MM.1S (cell line): ENCODE measurements around the gene PDZD8.

Experiments
- DNase-seq: peaks from one replicate; pipeline ENCODE4 v3.0.0-alpha.2; 2015
- H2AFZ ChIP-seq: fragments of 300-600 bp; sonication (generic); 2 replicates; pipeline ENCODE4 v1.6.0; 2016; ENCODE audit warnings: antibody characterized with exemption, low read length
- H3F3A ChIP-seq: fragments of 300-600 bp; sonication (generic); 2 replicates; pipeline ENCODE4 v1.6.1; 2016; ENCODE audit warnings: mild to moderate bottlenecking, antibody characterized with exemption, low read length, moderate library complexity, mixed read lengths; ENCODE audit not compliant: insufficient read depth
- H3K27ac ChIP-seq: fragments of 300-600 bp; sonication (generic); 2 replicates; pipeline ENCODE4 v1.5.1; 2016; ENCODE audit warnings: mild to moderate bottlenecking, low read length
- H3K27me3 ChIP-seq: fragments of 300-600 bp; sonication (generic); replicated peaks from 2 replicates; pipeline ENCODE4 v1.6.0; 2016; ENCODE audit warnings: low read length; ENCODE audit not compliant: insufficient read depth
- H3K36me3 ChIP-seq: fragments of 300-600 bp; sonication (generic); replicated peaks from 2 replicates; pipeline ENCODE4 v1.6.1; 2016; ENCODE audit warnings: mild to moderate bottlenecking, low read length, mixed read lengths; ENCODE audit not compliant: insufficient read depth
- H3K4me1 ChIP-seq: fragments of 300-600 bp; sonication (generic); 2 replicates; pipeline ENCODE4 v1.6.1; 2016; ENCODE audit warnings: low read length, mixed read lengths
- H3K4me2 ChIP-seq: fragments of 300-600 bp; sonication (generic); 2 replicates; pipeline ENCODE4 v1.6.0; 2016; ENCODE audit warnings: low read depth, low read length
- H3K4me3 ChIP-seq: fragments of 300-600 bp; sonication (generic); 2 replicates; pipeline ENCODE4 v1.5.1; 2016; ENCODE audit warnings: low read length, mixed read lengths
- H3K79me2 ChIP-seq: fragments of 300-600 bp; sonication (generic); 2 replicates; pipeline ENCODE4 v1.6.1; 2016; ENCODE audit warnings: mixed run types, low read length, mixed read lengths
- H3K9ac ChIP-seq: fragments of 300-600 bp; sonication (generic); 2 replicates; pipeline ENCODE4 v1.6.1; 2016; ENCODE audit warnings: low read length, mixed read lengths
- H3K9me2 ChIP-seq: fragments of 300-600 bp; sonication (generic); replicated peaks from 2 replicates; pipeline ENCODE4 v1.6.1; 2016; ENCODE audit warnings: mild to moderate bottlenecking, low read length, mixed read lengths; ENCODE audit not compliant: insufficient read depth
- H3K9me3 ChIP-seq: fragments of 300-600 bp; sonication (generic); replicated peaks from 2 replicates; pipeline ENCODE4 v1.6.1; 2016; ENCODE audit warnings: mild to moderate bottlenecking, low read length, mixed read lengths; ENCODE audit not compliant: insufficient read depth
- H4K20me1 ChIP-seq: fragments of 300-600 bp; sonication (generic); 2 replicates; pipeline ENCODE4 v1.6.1; 2016; ENCODE audit warnings: mild to moderate bottlenecking, low read length, moderate library complexity, mixed read lengths; ENCODE audit not compliant: insufficient read depth
- CTCF ChIP-seq: fragments of 300-600 bp; sonication (generic); IDR thresholded peaks from 2 replicates; pipeline ENCODE4 v1.5.1; 2016; ENCODE audit warnings: antibody characterized with exemption, low read length, mixed read lengths
- EZH2 ChIP-seq: fragments of 300-600 bp; sonication (generic); optimal IDR thresholded peaks from 2 replicates; pipeline ENCODE3; 2017; ENCODE audit warnings: low read depth, mild to moderate bottlenecking, antibody characterized with exemption, low read length, mixed read lengths
- EZH2phosphoT487 ChIP-seq: fragments of 300-600 bp; sonication (generic); IDR thresholded peaks from 2 replicates; pipeline ENCODE4 v1.6.1; 2018; ENCODE audit warnings: antibody characterized with exemption, low read length

PDZD8 gene

GRCh38 chr10:117420768-117421167 is 45.5 kb upstream of the PDZD8 start:
- no peak overlapping the region for H3K4me2 ChIP-seq
- no peaks in the 10 kb centered on the region for H3K9me3 ChIP-seq
- DNase-seq: no peak
- H3K27me3 ChIP-seq: no peaks in the 10 kb centered on the region
- H3K27ac ChIP-seq: no peak overlapping the region
- TF ChIP-seq CTCF (no peak), EZH2 (no peak), EZH2phosphoT487 (no peak)
- no peak overlapping the region for H2AFZ ChIP-seq
- no peaks in the 10 kb centered on the region for H3K9me2 ChIP-seq
- no peaks in the 10 kb centered on the region for H3K4me1 ChIP-seq
- no peaks in the 10 kb centered on the region for H3K79me2 ChIP-seq
- no peak overlapping the region for H3K9ac ChIP-seq
- no peaks in the 10 kb centered on the region for H3F3A ChIP-seq
- H4K20me1 ChIP-seq: no peaks in the 10 kb centered on the region
- H3K36me3 ChIP-seq: no peaks in the 10 kb centered on the region
- no peak overlapping the region for H3K4me3 ChIP-seq

GRCh38 chr10:117419921-117420320 is 44.7 kb upstream of the PDZD8 start:
- Histone ChIP-seq H3K4me1 (no peaks in the 10 kb centered on the region), H2AFZ (no peak overlapping the region), H3K9me2 (no peaks in the 10 kb centered on the region), H4K20me1 (no peaks in the 10 kb centered on the region), H3F3A (no peaks in the 10 kb centered on the region), H3K9me3 (no peaks in the 10 kb centered on the region), H3K27me3 (no peaks in the 10 kb centered on the region), H3K4me3 (no peak overlapping the region), H3K4me2 (no peak overlapping the region), H3K79me2 (no peaks in the 10 kb centered on the region), H3K9ac (no peak overlapping the region), H3K36me3 (no peaks in the 10 kb centered on the region), H3K27ac (no peak overlapping the region)
- TF ChIP-seq CTCF (no peak), EZH2 (no peak), EZH2phosphoT487 (no peak)
- no peak for DNase-seq

- no peak overlapping the region for H2AFZ ChIP-seq
- H3K27ac ChIP-seq: no peak overlapping the region
- TF ChIP-seq CTCF: no peak
- no peak for TF ChIP-seq EZH2
- no peak for TF ChIP-seq EZH2phosphoT487
- H3K9me3 ChIP-seq: no peaks in the 10 kb centered on the region
- no peaks in the 10 kb centered on the region for H3K4me1 ChIP-seq
- H3K79me2 ChIP-seq: no peaks in the 10 kb centered on the region
- DNase-seq: no peak
- H3K4me2 ChIP-seq: no peak overlapping the region
- H3K9me2 ChIP-seq: no peaks in the 10 kb centered on the region
- H3F3A ChIP-seq: no peaks in the 10 kb centered on the region
- no peaks in the 10 kb centered on the region for H3K27me3 ChIP-seq
- no peaks in the 10 kb centered on the region for H3K36me3 ChIP-seq
- no peaks in the 10 kb centered on the region for H4K20me1 ChIP-seq
- no peak overlapping the region for H3K9ac ChIP-seq
- H3K4me3 ChIP-seq: no peak overlapping the region
Measured at GRCh38 chr10:117419159-117419558, 43.9 kb upstream of the PDZD8 start.
